NB4 (cell line): ENCODE data around the gene SLX1A.
"Not testable (repeated sequence)": the region's sequence is repeated elsewhere in the genome, so short reads cannot be mapped to it uniquely, and the experiment has no call there.

ENCODE experiments used
- MAX ChIP-seq: IDR thresholded peaks from 2 replicates; pipeline ENCODE4 v1.6.1; 2011; ENCODE audit warnings: low read depth, low read length
- MYC ChIP-seq: IDR thresholded peaks from 2 replicates; pipeline ENCODE4 v1.6.1; 2011; ENCODE audit warnings: low read depth, low read length
- POLR2A ChIP-seq: IDR thresholded peaks from 2 replicates; pipeline ENCODE4 v1.6.1; 2011; ENCODE audit warnings: mild to moderate bottlenecking; ENCODE audit not compliant: insufficient read length; ENCODE audit errors: extremely low read depth
- TF ChIP-seq, protein P1 (sequence below): IDR thresholded peaks from one replicate; pipeline ENCODE4 v1.5.1; 2012; ENCODE audit warnings: low read depth, low read length

GRCh38 chr16:30168746-30169145, 24.9 kb upstream of the SLX1A start:
- TF ChIP-seq POLR2A, MYC, MAX: not testable (repeated sequence)
- TF ChIP-seq, protein P1, sequence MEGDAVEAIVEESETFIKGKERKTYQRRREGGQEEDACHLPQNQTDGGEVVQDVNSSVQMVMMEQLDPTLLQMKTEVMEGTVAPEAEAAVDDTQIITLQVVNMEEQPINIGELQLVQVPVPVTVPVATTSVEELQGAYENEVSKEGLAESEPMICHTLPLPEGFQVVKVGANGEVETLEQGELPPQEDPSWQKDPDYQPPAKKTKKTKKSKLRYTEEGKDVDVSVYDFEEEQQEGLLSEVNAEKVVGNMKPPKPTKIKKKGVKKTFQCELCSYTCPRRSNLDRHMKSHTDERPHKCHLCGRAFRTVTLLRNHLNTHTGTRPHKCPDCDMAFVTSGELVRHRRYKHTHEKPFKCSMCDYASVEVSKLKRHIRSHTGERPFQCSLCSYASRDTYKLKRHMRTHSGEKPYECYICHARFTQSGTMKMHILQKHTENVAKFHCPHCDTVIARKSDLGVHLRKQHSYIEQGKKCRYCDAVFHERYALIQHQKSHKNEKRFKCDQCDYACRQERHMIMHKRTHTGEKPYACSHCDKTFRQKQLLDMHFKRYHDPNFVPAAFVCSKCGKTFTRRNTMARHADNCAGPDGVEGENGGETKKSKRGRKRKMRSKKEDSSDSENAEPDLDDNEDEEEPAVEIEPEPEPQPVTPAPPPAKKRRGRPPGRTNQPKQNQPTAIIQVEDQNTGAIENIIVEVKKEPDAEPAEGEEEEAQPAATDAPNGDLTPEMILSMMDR, result not testable (repeated sequence)
